HEK293 (cell line): ENCODE results near the gene LSM11.

Experiments
- BCL11A ChIP-seq: fragments of 450-650 bp; formaldehyde crosslinking; IDR thresholded peaks from 2 replicates; pipeline ENCODE4 v1.5.1; 2016; ENCODE audit warnings: low read depth, missing biosample characterization, missing genetic modification characterization
- HOXC10 ChIP-seq: sonication (generic); formaldehyde crosslinking; IDR thresholded peaks from 2 replicates; pipeline ENCODE4 v1.8.1; 2023; ENCODE audit warnings: mild to moderate bottlenecking, missing genetic modification reagents
- MZF1 ChIP-seq: fragments of 450-650 bp; formaldehyde crosslinking; IDR thresholded peaks from 2 replicates; pipeline ENCODE4 v1.5.1; 2017; ENCODE audit warnings: missing biosample characterization, missing genetic modification characterization, borderline replicate concordance
- RBAK ChIP-seq: fragments of 450-650 bp; formaldehyde crosslinking; IDR thresholded peaks from 2 replicates; pipeline ENCODE4 v1.5.1; 2016; ENCODE audit warnings: missing biosample characterization, missing genetic modification characterization
- SCRT1 ChIP-seq: fragments of 450-650 bp; formaldehyde crosslinking; IDR thresholded peaks from 2 replicates; pipeline ENCODE4 v1.5.1; 2016; ENCODE audit warnings: missing biosample characterization, missing genetic modification characterization, borderline replicate concordance
- YY2 ChIP-seq: fragments of 450-650 bp; formaldehyde crosslinking; IDR thresholded peaks from 2 replicates; pipeline ENCODE4 v1.5.1; 2016; ENCODE audit warnings: missing biosample characterization, missing genetic modification characterization
- ZBTB20 ChIP-seq: fragments of 450-650 bp; formaldehyde crosslinking; IDR thresholded peaks from 2 replicates; pipeline ENCODE4 v1.5.1; 2016; ENCODE audit warnings: missing biosample characterization, missing genetic modification characterization
- ZBTB48 ChIP-seq: fragments of 450-650 bp; formaldehyde crosslinking; IDR thresholded peaks from 2 replicates; pipeline ENCODE4 v1.5.1; 2016; ENCODE audit warnings: missing biosample characterization, missing genetic modification characterization
- ZEB2 ChIP-seq: fragments of 450-650 bp; formaldehyde crosslinking; IDR thresholded peaks from 2 replicates; pipeline ENCODE4 v1.5.1; 2016; ENCODE audit warnings: missing biosample characterization, missing genetic modification characterization
- ZFHX2 ChIP-seq: fragments of 450-650 bp; formaldehyde crosslinking; conservative IDR thresholded peaks from 2 replicates; pipeline ENCODE4 v1.5.1; 2016; ENCODE audit warnings: missing biosample characterization, missing genetic modification characterization
- ZNF138 ChIP-seq: fragments of 450-650 bp; formaldehyde crosslinking; IDR thresholded peaks from 2 replicates; pipeline ENCODE4 v1.5.1; 2016; ENCODE audit warnings: missing biosample characterization, missing genetic modification characterization, borderline replicate concordance
- ZNF155 ChIP-seq: fragments of 450-650 bp; formaldehyde crosslinking; IDR thresholded peaks from 2 replicates; pipeline ENCODE4 v1.5.1; 2016; ENCODE audit warnings: missing biosample characterization, missing genetic modification characterization
- ZNF169 ChIP-seq: fragments of 450-650 bp; formaldehyde crosslinking; IDR thresholded peaks from 2 replicates; pipeline ENCODE4 v1.5.1; 2016; ENCODE audit warnings: missing biosample characterization, missing genetic modification characterization
- ZNF2 ChIP-seq: fragments of 450-650 bp; formaldehyde crosslinking; IDR thresholded peaks from 2 replicates; pipeline ENCODE4 v1.5.1; 2016; ENCODE audit warnings: missing biosample characterization, missing genetic modification characterization
- ZNF211 ChIP-seq: fragments of 450-650 bp; formaldehyde crosslinking; IDR thresholded peaks from 2 replicates; pipeline ENCODE4 v1.5.1; 2016; ENCODE audit warnings: low read depth, missing biosample characterization, missing genetic modification characterization
- ZNF24 ChIP-seq: fragments of 450-650 bp; formaldehyde crosslinking; IDR thresholded peaks from 2 replicates; pipeline ENCODE4 v1.5.1; 2016; ENCODE audit warnings: missing biosample characterization, missing genetic modification characterization
- ZNF311 ChIP-seq: fragments of 450-650 bp; formaldehyde crosslinking; IDR thresholded peaks from 2 replicates; pipeline ENCODE4 v1.5.1; 2017; ENCODE audit warnings: missing biosample characterization, missing genetic modification characterization, borderline replicate concordance
- ZNF423 ChIP-seq: fragments of 450-650 bp; formaldehyde crosslinking; IDR thresholded peaks from 2 replicates; pipeline ENCODE4 v1.5.1; 2016; ENCODE audit warnings: missing biosample characterization, missing genetic modification characterization
- ZNF48 ChIP-seq: fragments of 450-650 bp; formaldehyde crosslinking; IDR thresholded peaks from 2 replicates; pipeline ENCODE4 v1.5.1; 2016; ENCODE audit warnings: missing biosample characterization, missing genetic modification characterization
- ZNF530 ChIP-seq: fragments of 450-650 bp; formaldehyde crosslinking; IDR thresholded peaks from 2 replicates; pipeline ENCODE4 v1.5.1; 2016; ENCODE audit warnings: low read depth, missing biosample characterization, missing genetic modification characterization
- ZNF544 ChIP-seq: fragments of 450-650 bp; formaldehyde crosslinking; IDR thresholded peaks from 2 replicates; pipeline ENCODE4 v1.5.0; 2017; ENCODE audit warnings: missing biosample characterization, missing genetic modification characterization
- ZNF558 ChIP-seq: fragments of 450-650 bp; formaldehyde crosslinking; IDR thresholded peaks from 2 replicates; pipeline ENCODE4 v1.5.1; 2016; ENCODE audit warnings: missing biosample characterization, missing genetic modification characterization
- ZNF561 ChIP-seq: fragments of 450-650 bp; IDR thresholded peaks from 2 replicates; pipeline ENCODE4 v1.5.1; 2018; ENCODE audit warnings: missing biosample characterization, missing genetic modification characterization, borderline replicate concordance
- ZNF596 ChIP-seq: fragments of 450-650 bp; IDR thresholded peaks from 2 replicates; pipeline ENCODE4 v1.5.0; 2018; ENCODE audit warnings: missing biosample characterization, mild to moderate bottlenecking, missing genetic modification characterization, moderate library complexity
- ZNF621 ChIP-seq: fragments of 450-650 bp; formaldehyde crosslinking; IDR thresholded peaks from 2 replicates; pipeline ENCODE4 v1.5.1; 2017; ENCODE audit warnings: missing biosample characterization, missing genetic modification characterization
- ZNF660 ChIP-seq: fragments of 450-650 bp; IDR thresholded peaks from 2 replicates; pipeline ENCODE4 v1.5.1; 2018; ENCODE audit warnings: missing biosample characterization, mild to moderate bottlenecking, missing genetic modification characterization
- ZSCAN16 ChIP-seq: fragments of 450-650 bp; formaldehyde crosslinking; IDR thresholded peaks from 2 replicates; pipeline ENCODE4 v1.5.1; 2016; ENCODE audit warnings: missing biosample characterization, missing genetic modification characterization
- ZXDB ChIP-seq: fragments of 450-650 bp; formaldehyde crosslinking; IDR thresholded peaks from 2 replicates; pipeline ENCODE4 v1.5.1; 2016; ENCODE audit warnings: missing biosample characterization, missing genetic modification characterization
- TF ChIP-seq, protein P1 (sequence below): fragments of 450-650 bp; formaldehyde crosslinking; IDR thresholded peaks from 2 replicates; pipeline ENCODE4 v1.5.1; 2016; ENCODE audit warnings: missing biosample characterization, missing genetic modification characterization
- TF ChIP-seq, protein P2 (sequence below): fragments of 450-650 bp; formaldehyde crosslinking; IDR thresholded peaks from 2 replicates; pipeline ENCODE4 v1.5.1; 2016; ENCODE audit warnings: missing biosample characterization, missing genetic modification characterization
- TF ChIP-seq, protein P3 (sequence below): fragments of 450-650 bp; formaldehyde crosslinking; IDR thresholded peaks from 2 replicates; pipeline ENCODE4 v1.5.1; 2016; ENCODE audit warnings: missing biosample characterization, missing genetic modification characterization
- TF ChIP-seq, protein P4 (sequence below): fragments of 450-650 bp; formaldehyde crosslinking; IDR thresholded peaks from 2 replicates; pipeline ENCODE4 v1.5.1; 2016; ENCODE audit warnings: missing biosample characterization, missing genetic modification characterization

Gene LSM11

DNA sequence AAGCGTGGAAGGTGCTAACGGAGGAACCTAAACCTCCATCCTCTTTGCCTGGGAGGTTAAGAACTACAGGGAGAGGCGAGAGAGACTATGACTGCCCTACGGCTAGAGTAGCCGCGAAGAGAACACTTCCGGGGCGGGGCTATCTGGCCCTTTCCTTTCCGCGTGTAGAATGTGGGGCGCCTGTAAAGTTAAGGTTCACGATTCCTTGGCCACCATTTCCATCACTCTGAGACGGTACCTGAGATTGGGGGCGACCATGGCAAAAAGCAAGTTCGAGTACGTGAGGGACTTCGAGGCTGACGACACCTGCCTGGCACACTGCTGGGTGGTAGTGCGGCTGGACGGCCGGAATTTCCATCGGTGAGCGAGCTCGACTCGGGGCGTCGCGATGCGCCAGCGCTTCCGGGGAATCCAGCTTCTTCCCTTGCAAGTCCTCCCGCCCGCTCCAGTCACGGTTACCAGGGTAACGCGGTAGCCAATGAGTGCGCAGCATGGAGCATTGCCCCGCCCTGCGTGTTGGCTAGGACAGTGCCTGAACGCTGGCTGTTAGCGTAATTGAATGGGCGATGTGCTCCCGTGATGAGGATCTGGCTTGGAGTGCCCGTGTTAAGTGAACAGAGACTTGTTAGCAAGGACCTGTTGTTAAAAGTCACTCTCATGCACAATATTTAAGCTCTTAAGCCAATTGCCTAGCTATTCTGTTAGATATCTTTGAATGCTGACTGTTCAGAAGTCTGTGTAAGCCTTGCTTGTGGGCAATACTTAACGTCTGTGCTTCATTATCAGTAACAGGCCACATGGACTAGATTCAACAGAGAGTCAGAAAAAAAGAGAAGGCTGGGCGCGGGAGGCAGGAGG, 12.0 kb upstream of the LSM11 start, which contains the start of gene THG1L (continued):
- TF ChIP-seq ZNF169 (tag by site-specific recombination) = no peak
- TF ChIP-seq ZSCAN16 (tag by site-specific recombination) = no peak
- TF ChIP-seq RBAK (tag by site-specific recombination) = no peak
- TF ChIP-seq SCRT1 (tag by site-specific recombination) = peak; percentile 73
- TF ChIP-seq ZNF211 = no peak
- no peak for TF ChIP-seq ZNF596 (tag by site-specific recombination)
- peak; percentile 91 for TF ChIP-seq ZNF2 (tag by site-specific recombination)
- peak; percentile 83 for TF ChIP-seq ZEB2 (tag by site-specific recombination)
- no peak for TF ChIP-seq ZNF311 (tag by site-specific recombination)
- no peak for TF ChIP-seq ZFHX2 (tag by site-specific recombination)
- TF ChIP-seq, protein P1, sequence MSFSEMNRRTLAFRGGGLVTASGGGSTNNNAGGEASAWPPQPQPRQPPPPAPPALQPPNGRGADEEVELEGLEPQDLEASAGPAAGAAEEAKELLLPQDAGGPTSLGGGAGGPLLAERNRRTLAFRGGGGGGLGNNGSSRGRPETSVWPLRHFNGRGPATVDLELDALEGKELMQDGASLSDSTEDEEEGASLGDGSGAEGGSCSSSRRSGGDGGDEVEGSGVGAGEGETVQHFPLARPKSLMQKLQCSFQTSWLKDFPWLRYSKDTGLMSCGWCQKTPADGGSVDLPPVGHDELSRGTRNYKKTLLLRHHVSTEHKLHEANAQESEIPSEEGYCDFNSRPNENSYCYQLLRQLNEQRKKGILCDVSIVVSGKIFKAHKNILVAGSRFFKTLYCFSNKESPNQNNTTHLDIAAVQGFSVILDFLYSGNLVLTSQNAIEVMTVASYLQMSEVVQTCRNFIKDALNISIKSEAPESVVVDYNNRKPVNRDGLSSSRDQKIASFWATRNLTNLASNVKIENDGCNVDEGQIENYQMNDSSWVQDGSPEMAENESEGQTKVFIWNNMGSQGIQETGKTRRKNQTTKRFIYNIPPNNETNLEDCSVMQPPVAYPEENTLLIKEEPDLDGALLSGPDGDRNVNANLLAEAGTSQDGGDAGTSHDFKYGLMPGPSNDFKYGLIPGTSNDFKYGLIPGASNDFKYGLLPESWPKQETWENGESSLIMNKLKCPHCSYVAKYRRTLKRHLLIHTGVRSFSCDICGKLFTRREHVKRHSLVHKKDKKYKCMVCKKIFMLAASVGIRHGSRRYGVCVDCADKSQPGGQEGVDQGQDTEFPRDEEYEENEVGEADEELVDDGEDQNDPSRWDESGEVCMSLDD (tag by site-specific recombination) = peak; percentile 99
- TF ChIP-seq, protein P2, sequence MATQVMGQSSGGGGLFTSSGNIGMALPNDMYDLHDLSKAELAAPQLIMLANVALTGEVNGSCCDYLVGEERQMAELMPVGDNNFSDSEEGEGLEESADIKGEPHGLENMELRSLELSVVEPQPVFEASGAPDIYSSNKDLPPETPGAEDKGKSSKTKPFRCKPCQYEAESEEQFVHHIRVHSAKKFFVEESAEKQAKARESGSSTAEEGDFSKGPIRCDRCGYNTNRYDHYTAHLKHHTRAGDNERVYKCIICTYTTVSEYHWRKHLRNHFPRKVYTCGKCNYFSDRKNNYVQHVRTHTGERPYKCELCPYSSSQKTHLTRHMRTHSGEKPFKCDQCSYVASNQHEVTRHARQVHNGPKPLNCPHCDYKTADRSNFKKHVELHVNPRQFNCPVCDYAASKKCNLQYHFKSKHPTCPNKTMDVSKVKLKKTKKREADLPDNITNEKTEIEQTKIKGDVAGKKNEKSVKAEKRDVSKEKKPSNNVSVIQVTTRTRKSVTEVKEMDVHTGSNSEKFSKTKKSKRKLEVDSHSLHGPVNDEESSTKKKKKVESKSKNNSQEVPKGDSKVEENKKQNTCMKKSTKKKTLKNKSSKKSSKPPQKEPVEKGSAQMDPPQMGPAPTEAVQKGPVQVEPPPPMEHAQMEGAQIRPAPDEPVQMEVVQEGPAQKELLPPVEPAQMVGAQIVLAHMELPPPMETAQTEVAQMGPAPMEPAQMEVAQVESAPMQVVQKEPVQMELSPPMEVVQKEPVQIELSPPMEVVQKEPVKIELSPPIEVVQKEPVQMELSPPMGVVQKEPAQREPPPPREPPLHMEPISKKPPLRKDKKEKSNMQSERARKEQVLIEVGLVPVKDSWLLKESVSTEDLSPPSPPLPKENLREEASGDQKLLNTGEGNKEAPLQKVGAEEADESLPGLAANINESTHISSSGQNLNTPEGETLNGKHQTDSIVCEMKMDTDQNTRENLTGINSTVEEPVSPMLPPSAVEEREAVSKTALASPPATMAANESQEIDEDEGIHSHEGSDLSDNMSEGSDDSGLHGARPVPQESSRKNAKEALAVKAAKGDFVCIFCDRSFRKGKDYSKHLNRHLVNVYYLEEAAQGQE = peak; percentile 52; the same call in 1 of the 2 replicates
- TF ChIP-seq, protein P3, sequence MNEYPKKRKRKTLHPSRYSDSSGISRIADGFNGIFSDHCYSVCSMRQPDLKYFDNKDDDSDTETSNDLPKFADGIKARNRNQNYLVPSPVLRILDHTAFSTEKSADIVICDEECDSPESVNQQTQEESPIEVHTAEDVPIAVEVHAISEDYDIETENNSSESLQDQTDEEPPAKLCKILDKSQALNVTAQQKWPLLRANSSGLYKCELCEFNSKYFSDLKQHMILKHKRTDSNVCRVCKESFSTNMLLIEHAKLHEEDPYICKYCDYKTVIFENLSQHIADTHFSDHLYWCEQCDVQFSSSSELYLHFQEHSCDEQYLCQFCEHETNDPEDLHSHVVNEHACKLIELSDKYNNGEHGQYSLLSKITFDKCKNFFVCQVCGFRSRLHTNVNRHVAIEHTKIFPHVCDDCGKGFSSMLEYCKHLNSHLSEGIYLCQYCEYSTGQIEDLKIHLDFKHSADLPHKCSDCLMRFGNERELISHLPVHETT (tag by site-specific recombination) = peak; percentile 46; the same call in 1 of the 2 replicates
- TF ChIP-seq YY2 (tag by site-specific recombination) = peak; percentile 51; the same call in 1 of the 2 replicates
- no peak for TF ChIP-seq ZNF423 (tag by site-specific recombination)
- TF ChIP-seq, protein P4, sequence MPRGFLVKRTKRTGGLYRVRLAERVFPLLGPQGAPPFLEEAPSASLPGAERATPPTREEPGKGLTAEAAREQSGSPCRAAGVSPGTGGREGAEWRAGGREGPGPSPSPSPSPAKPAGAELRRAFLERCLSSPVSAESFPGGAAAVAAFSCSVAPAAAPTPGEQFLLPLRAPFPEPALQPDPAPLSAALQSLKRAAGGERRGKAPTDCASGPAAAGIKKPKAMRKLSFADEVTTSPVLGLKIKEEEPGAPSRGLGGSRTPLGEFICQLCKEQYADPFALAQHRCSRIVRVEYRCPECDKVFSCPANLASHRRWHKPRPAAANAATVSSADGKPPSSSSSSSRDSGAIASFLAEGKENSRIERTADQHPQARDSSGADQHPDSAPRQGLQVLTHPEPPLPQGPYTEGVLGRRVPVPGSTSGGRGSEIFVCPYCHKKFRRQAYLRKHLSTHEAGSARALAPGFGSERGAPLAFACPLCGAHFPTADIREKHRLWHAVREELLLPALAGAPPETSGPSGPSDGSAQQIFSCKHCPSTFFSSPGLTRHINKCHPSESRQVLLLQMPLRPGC (tag by site-specific recombination) = peak; percentile 76; the same call in 1 of the 2 replicates
- TF ChIP-seq ZBTB48 (tag by site-specific recombination) = peak; percentile 53; the same call in 1 of the 2 replicates
- TF ChIP-seq ZNF544 (tag by site-specific recombination) = no peak
- TF ChIP-seq ZNF660 (tag by site-specific recombination) = peak; percentile 76
- TF ChIP-seq ZNF24 (tag by site-specific recombination) = no peak
- no peak for TF ChIP-seq ZNF621 (tag by site-specific recombination)
- TF ChIP-seq ZBTB20 (tag by site-specific recombination) = peak; percentile 97
- TF ChIP-seq HOXC10 = no peak
- no peak for TF ChIP-seq ZNF48 (tag by site-specific recombination)
- peak; percentile 65; the same call in 1 of the 2 replicates for TF ChIP-seq ZNF561
- no peak for TF ChIP-seq ZNF558 (tag by site-specific recombination)
- no peak for TF ChIP-seq BCL11A (tag by site-specific recombination)
- no peak for TF ChIP-seq ZNF138
- TF ChIP-seq MZF1 (tag by site-specific recombination) = no peak
- peak; percentile 93 for TF ChIP-seq ZXDB (tag by site-specific recombination)
- TF ChIP-seq ZNF155 = no peak
- peak; percentile 99 for TF ChIP-seq ZNF530 (tag by site-specific recombination)
